Natural killer cell (primary cell): ENCODE results near the gene HSD3B7. TPM values are rescaled to one million over a fixed set of nuclear protein-coding genes. Genes with fewer than 3 reads are reported as not detected.

Experiments
- ATAC-seq, 3 donors: fragments of 150-1000 bp in 2 of 3; fragments of 200-7000 bp in 1 of 3; cut with Tn5 transposase; 1 replicate in 1 of 3; 2 replicates in 2 of 3; pipeline ENCODE4 v1.10.0; 2021; ENCODE audit warnings: mild to moderate bottlenecking in 2 of 3, moderate library complexity in 2 of 3
- DNase-seq, 2 donors: peaks; one replicate each; pipeline versions ENCODE4 v3.0.0 to v3.0.0-alpha.2; 2013 to 2021; ENCODE audit warnings: mixed read lengths in 1 of 2
- H3K27ac ChIP-seq: one replicate; pipeline ENCODE4 v1.5.1; 2013; ENCODE audit warnings: mild to moderate bottlenecking, low read length
- H3K27me3 ChIP-seq: one replicate; pipeline ENCODE4 v1.6.1; 2013; ENCODE audit warnings: low read length; ENCODE audit not compliant: control insufficient read depth, insufficient read depth
- H3K36me3 ChIP-seq: one replicate; pipeline ENCODE4 v1.6.1; 2013; ENCODE audit warnings: low read length; ENCODE audit not compliant: control insufficient read depth, insufficient read depth
- H3K4me1 ChIP-seq: one replicate; pipeline ENCODE4 v1.6.1; 2013; ENCODE audit warnings: low read length; ENCODE audit not compliant: control insufficient read depth, insufficient read depth
- H3K4me3 ChIP-seq: one replicate; pipeline ENCODE4 v1.5.1; 2013; ENCODE audit warnings: low read length
- H3K9me3 ChIP-seq: one replicate; pipeline ENCODE4 v1.6.1; 2013; ENCODE audit warnings: low read length; ENCODE audit not compliant: control insufficient read depth, insufficient read depth
- H3K27ac Mint-ChIP-seq, 2 donors: one replicate each; pipeline ENCODE4 v1.8.0; 2022; ENCODE audit warnings: mild to moderate bottlenecking in 2 of 2, mixed read lengths in 2 of 2, moderate library complexity in 1 of 2
- H3K27me3 Mint-ChIP-seq, 2 donors: one replicate each; pipeline ENCODE4 v1.8.0; 2022; ENCODE audit warnings: low read depth in 2 of 2, mixed read lengths in 2 of 2
- H3K36me3 Mint-ChIP-seq: one replicate; pipeline ENCODE4 v1.8.0; 2022; ENCODE audit warnings: mixed read lengths
- H3K4me1 Mint-ChIP-seq, 2 donors: one replicate each; pipeline ENCODE4 v1.8.0; 2022; ENCODE audit warnings: mixed read lengths in 2 of 2
- H3K4me3 Mint-ChIP-seq: one replicate; pipeline ENCODE4 v1.8.0; 2022; ENCODE audit warnings: mild to moderate bottlenecking, moderate library complexity, mixed read lengths
- H3K9me3 Mint-ChIP-seq, 2 donors: one replicate each; pipeline ENCODE4 v1.8.0; 2022; ENCODE audit warnings: mixed read lengths in 2 of 2
- WGBS: methylation state at CpG from one replicate; pipeline ENCODE4 v1.1.7; 2013; ENCODE audit warnings: missing lambda C conversion rate; ENCODE audit not compliant: insufficient coverage; 5-methylcytosine and 5-hydroxymethylcytosine counted together
- intact Hi-C: fragments of 100-400 bp; cut with micrococcal nuclease; formaldehyde crosslinking; loops from one replicate; pipeline ENCODE4 v1.14.2; 2022
- total RNA-seq, 4 donors: library from RNA; stranded (reverse); fragments of 120-200 nt in 1 of 4; gene quantifications; one replicate each; pipeline versions ENCODE4 v1.2.3 to v1.2.4, GENCODE V29; 2013 to 2022
- TF ChIP-seq, protein P1 (sequence below): fragments of 200-600 bp; IDR thresholded peaks from one replicate; pipeline ENCODE4 v1.8.0; 2022; ENCODE audit warnings: antibody characterized with exemption

Gene HSD3B7
- total RNA-seq, 3 donors from 2014 or later (not counting 1 experiment from before 2014, with no cell fraction given), result 0.26 to 2.1 (median 0.39) TPM

DNA sequence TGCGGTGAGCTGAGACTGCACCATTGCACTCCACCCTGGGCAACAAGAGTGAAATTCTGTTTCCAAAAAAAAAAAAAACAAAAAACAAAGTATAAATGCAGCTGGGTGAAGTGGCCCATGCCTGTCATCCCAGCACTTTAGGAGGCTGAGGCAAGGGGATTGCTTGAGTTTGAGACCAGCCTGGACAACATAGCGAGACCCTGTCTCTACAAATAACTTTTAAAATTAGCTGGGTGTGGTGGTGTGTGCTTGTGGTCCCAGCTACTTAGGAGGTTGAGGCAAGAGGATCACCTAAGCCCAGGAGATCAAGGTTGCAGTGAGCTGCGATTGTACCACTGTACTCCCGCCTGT is 38.2 kb downstream of the HSD3B7 start:
- H3K4me1 ChIP-seq, result no peaks in the 10 kb centered on the region
- H3K4me1 Mint-ChIP-seq, result no peaks in the 10 kb centered on the region
- ATAC-seq, result no peak

DNA sequence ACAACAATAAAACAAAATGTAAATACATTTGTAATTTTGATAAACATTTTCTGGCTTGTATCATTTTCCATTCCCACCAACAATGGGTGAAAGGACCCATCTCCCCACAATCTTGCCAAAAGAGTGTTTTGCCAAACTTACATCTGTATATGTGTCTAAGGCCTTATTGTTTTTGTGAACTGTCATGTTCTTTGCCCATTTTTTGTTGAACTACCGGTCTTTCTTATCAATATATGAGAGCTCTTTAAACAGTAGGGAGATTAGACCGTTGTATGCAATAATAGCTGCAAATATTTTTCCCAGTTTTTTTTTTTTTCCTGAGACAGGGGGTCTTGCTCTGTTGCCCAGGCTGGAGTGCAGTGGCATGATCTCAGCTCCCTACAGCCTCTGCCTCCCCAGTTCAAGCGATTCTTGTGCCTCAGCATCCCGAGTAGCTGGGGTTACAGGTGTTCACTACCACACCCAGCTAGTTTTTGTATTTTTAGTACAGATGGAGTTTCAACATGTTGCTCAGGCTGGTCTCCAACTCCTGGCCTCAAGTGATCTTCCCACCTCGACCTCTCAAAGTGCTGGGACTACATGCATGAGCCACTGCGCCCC is 38.7 kb downstream of the HSD3B7 start:
- H3K27ac ChIP-seq, result no peak overlapping the region
- no peak overlapping the region for H3K27ac Mint-ChIP-seq
- WGBS, result 82% methylated on average over 3 of the region's 6 CpGs
- H3K4me1 Mint-ChIP-seq, result no peaks in the 10 kb centered on the region
- ATAC-seq (no peak), DNase-seq (no peak)
- H3K4me3 ChIP-seq, result no peak overlapping the region
- no peaks in the 10 kb centered on the region for H3K9me3 Mint-ChIP-seq
- no peaks in the 10 kb centered on the region for H3K9me3 ChIP-seq
- H3K27me3 Mint-ChIP-seq, result no peaks in the 10 kb centered on the region
- no peak overlapping the region for H3K4me3 Mint-ChIP-seq
- no peaks in the 10 kb centered on the region for H3K4me1 ChIP-seq
- H3K36me3 Mint-ChIP-seq, result no peaks in the 10 kb centered on the region
- no peaks in the 10 kb centered on the region for H3K36me3 ChIP-seq
- TF ChIP-seq, protein P1, sequence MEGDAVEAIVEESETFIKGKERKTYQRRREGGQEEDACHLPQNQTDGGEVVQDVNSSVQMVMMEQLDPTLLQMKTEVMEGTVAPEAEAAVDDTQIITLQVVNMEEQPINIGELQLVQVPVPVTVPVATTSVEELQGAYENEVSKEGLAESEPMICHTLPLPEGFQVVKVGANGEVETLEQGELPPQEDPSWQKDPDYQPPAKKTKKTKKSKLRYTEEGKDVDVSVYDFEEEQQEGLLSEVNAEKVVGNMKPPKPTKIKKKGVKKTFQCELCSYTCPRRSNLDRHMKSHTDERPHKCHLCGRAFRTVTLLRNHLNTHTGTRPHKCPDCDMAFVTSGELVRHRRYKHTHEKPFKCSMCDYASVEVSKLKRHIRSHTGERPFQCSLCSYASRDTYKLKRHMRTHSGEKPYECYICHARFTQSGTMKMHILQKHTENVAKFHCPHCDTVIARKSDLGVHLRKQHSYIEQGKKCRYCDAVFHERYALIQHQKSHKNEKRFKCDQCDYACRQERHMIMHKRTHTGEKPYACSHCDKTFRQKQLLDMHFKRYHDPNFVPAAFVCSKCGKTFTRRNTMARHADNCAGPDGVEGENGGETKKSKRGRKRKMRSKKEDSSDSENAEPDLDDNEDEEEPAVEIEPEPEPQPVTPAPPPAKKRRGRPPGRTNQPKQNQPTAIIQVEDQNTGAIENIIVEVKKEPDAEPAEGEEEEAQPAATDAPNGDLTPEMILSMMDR, result no peak
- no peaks in the 10 kb centered on the region for H3K27me3 ChIP-seq
- intact Hi-C loops, result no loop called here

More for the DNA sequence above, 38.2 kb downstream of the HSD3B7 start:
- Mint-ChIP-seq H3K27ac (no peak overlapping the region), H3K9me3 (no peaks in the 10 kb centered on the region), H3K36me3 (no peaks in the 10 kb centered on the region), H3K27me3 (no peaks in the 10 kb centered on the region), H3K4me3 (no peak overlapping the region)
- no peak overlapping the region for H3K27ac ChIP-seq
- no peaks in the 10 kb centered on the region for H3K36me3 ChIP-seq
- no peaks in the 10 kb centered on the region for H3K9me3 ChIP-seq
- no peaks in the 10 kb centered on the region for H3K27me3 ChIP-seq
- intact Hi-C loops, result no loop called here
- WGBS, result 87% methylated on average over 3 of the region's 4 CpGs
- H3K4me3 ChIP-seq, result no peak overlapping the region
- TF ChIP-seq, protein P1, result no peak
- no peak for DNase-seq

DNA sequence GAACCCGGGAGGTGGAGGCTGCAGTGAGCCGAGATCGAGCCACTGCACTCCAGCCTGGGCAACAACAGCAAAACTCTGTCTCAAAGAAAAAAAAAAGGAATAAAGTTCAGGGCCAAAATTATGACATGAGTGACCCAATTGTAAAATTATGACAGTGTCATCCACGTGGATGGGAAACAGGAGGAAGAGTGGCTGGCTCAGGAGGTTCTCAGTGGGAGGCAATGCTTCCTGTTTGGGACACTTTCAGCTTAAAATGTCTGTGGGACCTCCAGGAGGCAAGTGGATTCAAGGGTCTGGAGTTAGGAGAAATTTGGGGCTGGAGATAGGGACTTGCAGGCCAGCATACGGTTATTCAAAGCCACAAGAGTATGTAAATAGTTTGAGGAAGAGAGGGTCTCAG is 40.3 kb downstream of the HSD3B7 start:
- DNase-seq, result no peak
- TF ChIP-seq, protein P1, result no peak
- Mint-ChIP-seq H3K27ac (peak overlapping the region in 1 of 2 donors; percentile 44), H3K27me3 (no peaks in the 10 kb centered on the region), H3K4me3 (peak overlapping the region; percentile 25), H3K36me3 (no peaks in the 10 kb centered on the region), H3K9me3 (no peaks in the 10 kb centered on the region), H3K4me1 (no peaks in the 10 kb centered on the region)
- ATAC-seq, result no peak
- Histone ChIP-seq H3K4me1 (no peaks in the 10 kb centered on the region), H3K36me3 (no peaks in the 10 kb centered on the region), H3K27me3 (no peaks in the 10 kb centered on the region), H3K4me3 (no peak overlapping the region), H3K27ac (no peak overlapping the region), H3K9me3 (no peaks in the 10 kb centered on the region)
- intact Hi-C loops, result no loop called here
- WGBS, result 90% methylated on average over 5 of the region's 5 CpGs

DNA sequence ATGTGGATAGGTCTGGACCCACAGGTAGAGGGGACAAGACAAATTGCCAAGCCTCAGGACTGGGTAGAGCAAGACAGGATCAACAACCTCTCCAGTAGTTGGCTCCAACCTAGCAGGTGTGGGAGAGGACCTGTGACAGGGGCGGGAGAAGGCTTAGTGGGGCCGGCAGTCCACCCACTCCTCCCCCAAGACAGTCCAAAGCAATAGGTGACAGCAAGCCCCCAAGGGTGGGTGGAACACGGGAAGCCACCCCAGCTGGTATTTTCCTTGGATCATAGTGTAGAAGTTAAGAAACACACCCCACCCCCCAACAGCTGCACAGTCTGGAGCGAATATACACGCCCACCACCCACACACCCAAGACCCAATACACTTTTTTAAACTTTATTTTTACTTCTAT is 44.3 kb downstream of the HSD3B7 start:
- Mint-ChIP-seq H3K9me3 (no peaks in the 10 kb centered on the region), H3K36me3 (no peaks in the 10 kb centered on the region), H3K4me1 (peaks cover 19 to 21% of the 10 kb centered on the region in 2 donors), H3K27ac (no peak overlapping the region), H3K4me3 (no peak overlapping the region), H3K27me3 (no peaks in the 10 kb centered on the region)
- intact Hi-C loops, result no loop called here
- no peak overlapping the region for H3K27ac ChIP-seq
- no peak overlapping the region for H3K4me3 ChIP-seq
- no peaks in the 10 kb centered on the region for H3K36me3 ChIP-seq
- TF ChIP-seq, protein P1, result no peak
- 90% methylated on average over 2 of the region's 5 CpGs for WGBS
- H3K27me3 ChIP-seq, result no peaks in the 10 kb centered on the region
- ATAC-seq, result no peak
- DNase-seq, result no peak
- no peaks in the 10 kb centered on the region for H3K9me3 ChIP-seq
- peaks cover 16% of the 10 kb centered on the region for H3K4me1 ChIP-seq
